A673 (cell line): ENCODE data around the gene TRMO. TPM values are rescaled to one million over a fixed set of nuclear protein-coding genes. Genes with fewer than 3 reads are reported as not detected.

Experiments
- BruUV-seq: library from RNA; stranded (reverse); fragments of 400-500 nt; replicated peaks from 2 replicates; lab custom pipeline; 2021; lab: Mats Ljungman, UMichigan
- CTCF ChIA-PET: fragments of 300-600 bp; sonication (Branson Sonifier 250); formaldehyde crosslinking; loops from one replicate; lab custom pipeline; 2022; ENCODE audit warnings: antibody characterized with exemption; lab: Charles Lee
- POLR2A ChIA-PET: fragments of 300-600 bp; sonication (Branson Sonifier 250); formaldehyde crosslinking; loops from one replicate; lab custom pipeline; 2022; ENCODE audit warnings: antibody characterized with exemption; ENCODE audit not compliant: low non-redundant PET; lab: Charles Lee
- DNase-seq: peaks from one replicate; pipeline ENCODE4 v3.0.0-alpha.2; 2015; ENCODE audit warnings: low spot score
- H3K27ac ChIP-seq: fragments of 200-600 bp; sonication (generic); 2 replicates; pipeline ENCODE4 v1.5.1; 2016; ENCODE audit warnings: mixed run types, low read depth, mild to moderate bottlenecking, mixed read lengths, antibody characterized with exemption, low read length; ENCODE audit not compliant: poor library complexity, severe bottlenecking
- H3K27me3 ChIP-seq: fragments of 200-600 bp; sonication (generic); replicated peaks from 2 replicates; pipeline ENCODE4 v1.6.1; 2017; ENCODE audit warnings: mixed run types, low read depth, mild to moderate bottlenecking, mixed read lengths, antibody characterized with exemption, low read length; ENCODE audit not compliant: insufficient read depth, poor library complexity
- H3K36me3 ChIP-seq: fragments of 200-600 bp; sonication (generic); 2 replicates; pipeline ENCODE4 v1.6.1; 2016; ENCODE audit warnings: mixed run types, mild to moderate bottlenecking, mixed read lengths, antibody characterized with exemption, low read length; ENCODE audit not compliant: insufficient read depth, poor library complexity, severe bottlenecking
- H3K4me1 ChIP-seq: fragments of 200-600 bp; sonication (generic); 2 replicates; pipeline ENCODE4 v1.6.1; 2017; ENCODE audit warnings: mixed run types, mild to moderate bottlenecking, mixed read lengths, antibody characterized with exemption, low read length; ENCODE audit not compliant: insufficient read depth, poor library complexity, severe bottlenecking
- H3K4me3 ChIP-seq: fragments of 200-600 bp; sonication (generic); 2 replicates; pipeline ENCODE4 v1.5.1; 2016; ENCODE audit warnings: low read depth, mixed run types, mild to moderate bottlenecking, mixed read lengths, low read length; ENCODE audit not compliant: poor library complexity, severe bottlenecking
- H3K9me3 ChIP-seq: fragments of 200-600 bp; sonication (generic); 2 replicates; pipeline ENCODE4 v1.6.1; 2016; ENCODE audit warnings: mixed run types, low read depth, mild to moderate bottlenecking, mixed read lengths, antibody characterized with exemption, low read length; ENCODE audit not compliant: poor library complexity, severe bottlenecking
- CTCF ChIP-seq: fragments of 300-800, 200-600 bp; sonication (generic); conservative IDR thresholded peaks from 2 replicates; pipeline ENCODE4 v1.5.1; 2017; ENCODE audit warnings: low read depth, mild to moderate bottlenecking, antibody characterized with exemption, low read length, moderate library complexity, mixed read lengths
- EZH2 ChIP-seq: fragments of 200-600 bp; sonication (generic); IDR thresholded peaks from 2 replicates; pipeline ENCODE4 v1.6.1; 2017; ENCODE audit warnings: borderline replicate concordance, low read depth, mild to moderate bottlenecking, mixed read lengths, antibody characterized with exemption, low read length; ENCODE audit not compliant: poor library complexity, severe bottlenecking
- intact Hi-C: fragments of 100-400 bp; cut with micrococcal nuclease; formaldehyde crosslinking; loops from one replicate; pipeline ENCODE4 v1.10.0; 2022; ENCODE audit not compliant: unreplicated experiment
- total RNA-seq: library from RNA; stranded (reverse); gene quantifications from 2 replicates; pipeline ENCODE4 v1.2.3, GENCODE V29; 2021

TRMO gene
- total RNA-seq, 1 experiment from 2014 or later = 8.9 TPM

- Histone ChIP-seq H3K4me1 (no peaks in the 10 kb centered on the region), H3K36me3 (no peaks in the 10 kb centered on the region), H3K27me3 (peaks cover 92% of the 10 kb centered on the region), H3K4me3 (no peak overlapping the region), H3K9me3 (no peaks in the 10 kb centered on the region), H3K27ac (no peak overlapping the region)
- intact Hi-C loops = no loop called here
- no peak for DNase-seq
- CTCF ChIA-PET = no interaction called here
- POLR2A ChIA-PET = no interaction called here
- TF ChIP-seq EZH2 (no peak), CTCF (no peak)
- no TSS peak for BruUV-seq
Measured at GRCh38 chr9:97940741-97941140, 18.4 kb upstream of the TRMO start.

DNA sequence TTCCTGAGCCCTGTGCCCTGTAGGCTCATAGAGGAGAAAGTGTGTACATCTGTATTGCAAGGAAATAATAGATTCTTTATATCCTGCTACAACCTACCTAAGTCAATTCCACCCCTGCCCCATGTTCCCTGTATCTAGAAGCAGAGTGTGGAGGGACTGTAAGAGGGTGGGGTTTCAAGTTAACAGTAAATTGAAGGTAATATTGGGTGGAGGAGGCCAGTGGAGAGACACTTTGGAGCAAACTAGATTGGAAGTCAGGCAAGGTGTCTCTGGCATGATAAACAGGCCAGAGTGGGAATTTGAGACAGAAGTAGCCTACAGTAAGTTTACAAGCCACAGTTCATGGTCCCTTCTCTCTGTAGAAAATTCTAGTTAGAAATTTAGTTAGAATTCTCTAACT lies 17.9 kb upstream of the TRMO start:
- Histone ChIP-seq H3K27ac (no peak overlapping the region), H3K27me3 (peaks cover 97% of the 10 kb centered on the region), H3K9me3 (no peaks in the 10 kb centered on the region), H3K4me3 (no peak overlapping the region), H3K36me3 (no peaks in the 10 kb centered on the region), H3K4me1 (no peaks in the 10 kb centered on the region)
- intact Hi-C loops = no loop called here
- DNase-seq = no peak
- TF ChIP-seq CTCF (no peak), EZH2 (no peak)
- POLR2A ChIA-PET = no interaction called here
- BruUV-seq = no TSS peak
- CTCF ChIA-PET = no interaction called here

GRCh38 chr9:97938081-97938644 lies 15.9 kb upstream of the TRMO start, which contains the start of gene HEMGN:
Gene HEMGN, minus strand, starts transcription at chr9:97938172. Its CDS starts 36 bp downstream, at chr9:97938136.
- Histone ChIP-seq H3K4me3 (no peak within 1 kb of the TSS), H3K36me3 (no peaks in the 10 kb centered on the region), H3K27me3 (peaks cover 95% of the 10 kb centered on the region), H3K9me3 (no peaks in the 10 kb centered on the region), H3K4me1 (no peaks in the 10 kb centered on the region), H3K27ac (no peak within 1 kb of the TSS)
- no TSS peak for BruUV-seq
- ChIA-PET CTCF (no interaction called here), POLR2A (no interaction called here)
- no peak for TF ChIP-seq EZH2
- TF ChIP-seq CTCF = no peak
- DNase-seq = no peak
- intact Hi-C loops = no loop called here
